Progenitor cell of endocrine pancreas (in vitro differentiated cells): ENCODE data around the gene MYO19. TPM values are rescaled to one million over a fixed set of nuclear protein-coding genes. Genes with fewer than 3 reads are reported as not detected.

Experiments used
- DNase-seq: peaks from one replicate; pipeline ENCODE4 v3.0.0; 2021; ENCODE audit warnings: low spot score; ENCODE audit not compliant: unreplicated experiment
- H3K27ac Mint-ChIP-seq: 2 replicates; pipeline ENCODE4 v1.8.0; 2021; ENCODE audit warnings: mild to moderate bottlenecking, moderate library complexity, mixed read lengths
- H3K27me3 Mint-ChIP-seq: 2 replicates; pipeline ENCODE4 v1.8.0; 2021; ENCODE audit warnings: mixed read lengths
- H3K36me3 Mint-ChIP-seq: 2 replicates; pipeline ENCODE4 v1.8.0; 2022; ENCODE audit warnings: mixed read lengths; ENCODE audit not compliant: insufficient read depth
- H3K4me1 Mint-ChIP-seq: 2 replicates; pipeline ENCODE4 v1.8.0; 2021; ENCODE audit warnings: low read depth, mixed read lengths
- H3K4me3 Mint-ChIP-seq: 2 replicates; pipeline ENCODE4 v1.8.0; 2021; ENCODE audit warnings: low read depth, mild to moderate bottlenecking, moderate library complexity, mixed read lengths
- H3K9me3 Mint-ChIP-seq: 2 replicates; pipeline ENCODE4 v1.8.0; 2021; ENCODE audit warnings: low read depth, mixed read lengths
- total RNA-seq: library from RNA; stranded (reverse); gene quantifications from 2 replicates; pipeline ENCODE4 v1.2.1, GENCODE V29; 2021
- TF ChIP-seq, protein P1 (sequence below): fragments of 200-600 bp; sonication (generic); IDR thresholded peaks from one replicate; pipeline ENCODE4 v1.5.0; 2021; ENCODE audit warnings: antibody characterized with exemption, mild to moderate bottlenecking; ENCODE audit not compliant: unreplicated experiment

Gene MYO19
- total RNA-seq, 1 donor from 2014 or later, result 82.2 TPM

GRCh38 chr17:36464765-36465088, 69.9 kb downstream of the MYO19 start:
- peaks cover 1% of the 10 kb centered on the region for H3K4me1 Mint-ChIP-seq
- no peaks in the 10 kb centered on the region for H3K9me3 Mint-ChIP-seq
- peaks cover 73% of the 10 kb centered on the region for H3K27me3 Mint-ChIP-seq
- H3K4me3 Mint-ChIP-seq, result no peak overlapping the region
- no peak for DNase-seq
- TF ChIP-seq, protein P1, sequence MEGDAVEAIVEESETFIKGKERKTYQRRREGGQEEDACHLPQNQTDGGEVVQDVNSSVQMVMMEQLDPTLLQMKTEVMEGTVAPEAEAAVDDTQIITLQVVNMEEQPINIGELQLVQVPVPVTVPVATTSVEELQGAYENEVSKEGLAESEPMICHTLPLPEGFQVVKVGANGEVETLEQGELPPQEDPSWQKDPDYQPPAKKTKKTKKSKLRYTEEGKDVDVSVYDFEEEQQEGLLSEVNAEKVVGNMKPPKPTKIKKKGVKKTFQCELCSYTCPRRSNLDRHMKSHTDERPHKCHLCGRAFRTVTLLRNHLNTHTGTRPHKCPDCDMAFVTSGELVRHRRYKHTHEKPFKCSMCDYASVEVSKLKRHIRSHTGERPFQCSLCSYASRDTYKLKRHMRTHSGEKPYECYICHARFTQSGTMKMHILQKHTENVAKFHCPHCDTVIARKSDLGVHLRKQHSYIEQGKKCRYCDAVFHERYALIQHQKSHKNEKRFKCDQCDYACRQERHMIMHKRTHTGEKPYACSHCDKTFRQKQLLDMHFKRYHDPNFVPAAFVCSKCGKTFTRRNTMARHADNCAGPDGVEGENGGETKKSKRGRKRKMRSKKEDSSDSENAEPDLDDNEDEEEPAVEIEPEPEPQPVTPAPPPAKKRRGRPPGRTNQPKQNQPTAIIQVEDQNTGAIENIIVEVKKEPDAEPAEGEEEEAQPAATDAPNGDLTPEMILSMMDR, result no peak
- H3K27ac Mint-ChIP-seq, result no peak overlapping the region
- H3K36me3 Mint-ChIP-seq, result no peaks in the 10 kb centered on the region

DNA sequence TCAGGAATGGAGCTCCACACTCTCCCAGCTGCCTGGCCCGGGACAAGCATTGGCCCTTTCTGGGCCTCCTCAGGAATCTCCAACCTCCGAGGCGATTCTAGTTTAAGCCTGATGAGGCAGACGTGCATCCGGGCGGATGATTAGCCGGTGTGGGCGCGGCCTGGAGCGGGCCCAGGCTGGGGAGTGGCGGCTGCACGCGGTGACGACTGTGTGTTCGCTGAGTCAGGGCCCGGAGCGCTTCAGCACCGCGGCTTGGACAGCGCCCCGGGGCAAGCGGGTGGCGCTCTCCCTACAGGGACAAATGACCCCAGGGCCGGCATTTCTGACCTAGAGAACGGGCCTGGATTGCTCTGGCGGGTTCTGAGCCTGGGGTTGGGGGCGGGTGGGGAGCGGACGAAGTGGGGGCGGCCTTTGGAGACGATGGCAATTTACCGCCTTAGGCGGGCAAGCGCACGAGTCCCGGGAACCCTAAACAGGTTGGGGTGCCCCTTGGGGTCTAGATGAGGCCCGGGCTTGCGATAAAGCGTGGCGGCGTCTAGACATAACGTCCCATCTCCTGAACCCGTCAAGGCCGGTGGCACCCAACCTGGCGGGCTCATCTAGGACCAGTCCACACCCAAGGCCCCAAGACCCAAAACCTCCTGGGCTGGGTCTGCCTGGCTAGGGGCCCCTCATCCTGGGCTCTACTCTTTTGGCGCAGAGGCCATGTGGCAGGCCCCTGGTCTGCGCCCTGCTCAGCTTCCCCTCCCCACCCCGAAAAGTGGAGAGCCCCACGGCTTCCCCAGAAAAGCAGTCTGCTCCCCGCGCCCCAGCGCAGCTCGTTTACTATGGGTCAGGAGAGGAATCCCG, 70.5 kb downstream of the MYO19 start:
- Mint-ChIP-seq H3K4me1 (peaks cover 1% of the 10 kb centered on the region), H3K4me3 (no peak overlapping the region), H3K9me3 (no peaks in the 10 kb centered on the region), H3K36me3 (no peaks in the 10 kb centered on the region), H3K27ac (no peak overlapping the region), H3K27me3 (peaks cover 73% of the 10 kb centered on the region)
- TF ChIP-seq, protein P1, result no peak
- peak; percentile 84 for DNase-seq

DNA sequence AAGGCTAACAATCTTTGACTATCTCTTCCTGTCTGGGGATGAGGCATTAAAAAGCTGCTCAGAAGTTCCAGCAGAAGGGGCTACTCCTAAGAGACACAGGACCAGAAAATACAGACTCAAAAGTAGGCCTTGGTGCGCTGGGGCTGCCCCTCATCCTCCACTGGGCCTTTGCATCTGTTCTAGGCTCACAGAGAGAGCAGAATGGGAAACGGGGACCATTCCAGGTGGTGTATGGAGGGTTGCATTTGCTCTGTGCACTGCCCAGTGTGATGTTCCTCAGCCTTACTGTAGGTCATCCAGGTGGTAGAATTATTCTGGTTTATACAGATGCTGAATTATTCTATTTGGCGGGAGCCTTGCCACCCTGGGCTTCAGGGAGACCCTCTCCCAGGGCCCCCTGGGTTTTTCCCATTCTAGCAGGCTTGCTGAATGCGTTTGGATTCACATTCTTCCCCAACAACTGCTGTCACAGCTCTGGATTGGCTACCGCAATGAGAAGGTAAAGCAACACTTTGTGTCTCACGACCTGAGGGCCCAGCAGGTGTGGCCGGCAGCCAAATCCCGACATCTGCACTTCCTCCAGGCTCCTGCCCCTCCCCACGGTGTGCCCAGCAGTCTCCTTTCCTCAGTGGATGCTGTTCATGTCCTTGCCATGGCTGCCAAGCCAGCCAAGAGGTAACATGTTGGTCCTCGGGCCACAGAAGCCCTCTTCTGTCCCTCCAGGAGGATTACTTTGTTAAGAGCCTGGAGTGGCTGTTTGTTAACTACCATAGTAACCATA, 73.1 kb downstream of the MYO19 start:
- TF ChIP-seq, protein P1, result no peak
- no peaks in the 10 kb centered on the region for H3K9me3 Mint-ChIP-seq
- H3K4me1 Mint-ChIP-seq, result no peaks in the 10 kb centered on the region
- no peak overlapping the region for H3K4me3 Mint-ChIP-seq
- H3K27ac Mint-ChIP-seq, result no peak overlapping the region
- H3K27me3 Mint-ChIP-seq, result peaks cover 53% of the 10 kb centered on the region
- DNase-seq, result no peak
- H3K36me3 Mint-ChIP-seq, result no peaks in the 10 kb centered on the region

GRCh38 chr17:36460265-36460937, 74.3 kb downstream of the MYO19 start:
- peaks cover 46% of the 10 kb centered on the region for H3K27me3 Mint-ChIP-seq
- TF ChIP-seq, protein P1, result no peak
- no peaks in the 10 kb centered on the region for H3K36me3 Mint-ChIP-seq
- H3K4me3 Mint-ChIP-seq, result no peak overlapping the region
- no peaks in the 10 kb centered on the region for H3K4me1 Mint-ChIP-seq
- no peaks in the 10 kb centered on the region for H3K9me3 Mint-ChIP-seq
- DNase-seq, result no peak
- H3K27ac Mint-ChIP-seq, result no peak overlapping the region

DNA sequence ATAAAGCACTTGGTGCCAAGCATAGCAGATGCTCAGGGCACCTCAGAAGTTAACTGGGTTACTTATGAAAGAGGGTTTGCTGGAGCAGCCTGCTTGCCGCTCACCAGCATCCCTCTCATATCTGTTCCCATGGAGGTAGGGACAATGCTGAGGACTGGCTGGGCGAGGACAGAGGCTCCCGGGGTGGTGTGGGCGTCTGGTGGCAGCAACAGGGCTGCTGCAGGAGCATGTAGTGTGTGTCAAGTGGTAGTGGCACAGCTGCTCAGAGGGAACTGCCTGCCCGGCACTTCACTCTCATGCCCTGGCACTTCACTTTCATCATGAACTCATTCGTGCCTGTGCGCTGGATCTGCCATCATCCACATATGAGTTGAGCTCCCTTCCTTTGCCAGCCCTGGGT, 75.1 kb downstream of the MYO19 start:
- DNase-seq, result no peak
- no peak overlapping the region for H3K27ac Mint-ChIP-seq
- TF ChIP-seq, protein P1, result no peak
- no peaks in the 10 kb centered on the region for H3K9me3 Mint-ChIP-seq
- H3K4me1 Mint-ChIP-seq, result no peaks in the 10 kb centered on the region
- peaks cover 41% of the 10 kb centered on the region for H3K27me3 Mint-ChIP-seq
- H3K4me3 Mint-ChIP-seq, result no peak overlapping the region
- H3K36me3 Mint-ChIP-seq, result no peaks in the 10 kb centered on the region
